HCT116 (cell line): ENCODE data around the gene ZMYND12. TPM values are rescaled to one million over a fixed set of nuclear protein-coding genes. Genes with fewer than 3 reads are reported as not detected.

Experiments used
- ATAC-seq: fragments of 200-7000 bp; cut with Tn5 transposase; 2 replicates; pipeline ENCODE4 v1.9.1; 2020; ENCODE audit warnings: mild to moderate bottlenecking, moderate library complexity
- BruUV-seq: library from RNA; stranded (reverse); fragments of 400-500 nt; replicated peaks from 2 replicates; lab custom pipeline; 2021; lab: Mats Ljungman, UMichigan
- CTCF ChIA-PET: fragments of 300-600 bp; sonication (Branson Sonifier 250); formaldehyde crosslinking; loops from one replicate; lab custom pipeline; 2021; ENCODE audit warnings: antibody characterized with exemption; lab: Charles Lee
- POLR2A ChIA-PET: fragments of 300-600, 350-600 bp; sonication (Branson Sonifier 250); formaldehyde crosslinking; loops from one replicate; lab custom pipeline; 2021; ENCODE audit warnings: antibody characterized with exemption; lab: Charles Lee
- RAD21 ChIA-PET, 2 experiments: fragments of 300-600 bp; sonication (Branson Sonifier 250); formaldehyde crosslinking; loops; one replicate each; lab custom pipeline; 2023; ENCODE audit warnings: low total read pairs in 2 of 2; ENCODE audit not compliant: uncharacterized antibody in 2 of 2, unreplicated experiment in 2 of 2, low non-redundant PET in 1 of 2; lab: Charles Lee
- DNase-seq: peaks from one replicate; pipeline ENCODE4 v3.0.0-alpha.2; 2010; ENCODE audit warnings: low read depth, low spot score
- H2AFZ ChIP-seq: fragments of 200-600 bp; shearing (Covaris generic), sonication (generic); 2 replicates; pipeline ENCODE4 v1.6.1; 2017; ENCODE audit warnings: low read depth, mixed run types, mixed read lengths, antibody characterized with exemption, low read length; ENCODE audit not compliant: poor library complexity, severe bottlenecking
- H3K27ac ChIP-seq: 2 replicates; pipeline ENCODE4 v1.5.1; 2012; ENCODE audit warnings: low read depth, low read length
- H3K27me3 ChIP-seq: fragments of 200-600 bp; sonication (generic); 2 replicates; pipeline ENCODE4 v1.6.1; 2016; ENCODE audit warnings: mixed run types, low read length, mixed read lengths; ENCODE audit not compliant: insufficient read depth
- H3K36me3 ChIP-seq, 2 experiments: fragments of 200-500 bp in 1 of 2; fragments of 200-600 bp in 1 of 2; sonication (Bioruptor generic) in 1 of 2; sonication (generic) in 1 of 2; 2 replicates each; pipeline versions ENCODE4 v1.5.1 to v1.6.1; 2014 to 2016; ENCODE audit warnings: low read length in 2 of 2, inconsistent platforms in 1 of 2, mixed read lengths in 1 of 2, mixed run types in 1 of 2; ENCODE audit not compliant: insufficient read depth in 2 of 2, control insufficient read depth in 1 of 2
- H3K4me1 ChIP-seq, 2 experiments: fragments of 200-600 bp in 1 of 2; sonication (generic) in 1 of 2; 2 replicates each; pipeline versions ENCODE4 v1.5.1 to v1.6.1; 2012 to 2017; ENCODE audit warnings: low read length in 2 of 2, inconsistent platforms in 1 of 2, mild to moderate bottlenecking in 1 of 2, mixed read lengths in 1 of 2, mixed run types in 1 of 2, moderate library complexity in 1 of 2; ENCODE audit not compliant: insufficient read depth in 2 of 2, control insufficient read depth in 1 of 2
- H3K4me2 ChIP-seq: fragments of 200-600 bp; sonication (generic); 2 replicates; pipeline ENCODE4 v1.6.1; 2017; ENCODE audit warnings: mixed run types, low read length, mixed read lengths
- H3K4me3 ChIP-seq, 2 experiments: fragments of 200-600 bp in 1 of 2; sonication (generic) in 1 of 2; replicated peaks in 1 of 2; 2 replicates each; pipeline ENCODE4 v1.5.1; 2011 to 2016; ENCODE audit warnings: low read length in 2 of 2, control low read depth in 1 of 2, low read depth in 1 of 2, mild to moderate bottlenecking in 1 of 2, mixed read lengths in 1 of 2, mixed run types in 1 of 2
- H3K79me2 ChIP-seq: fragments of 200-600 bp; sonication (generic); 2 replicates; pipeline ENCODE4 v1.6.1; 2017; ENCODE audit warnings: mild to moderate bottlenecking, mixed run types, low read length, moderate library complexity, mixed read lengths; ENCODE audit not compliant: insufficient read depth
- H3K9ac ChIP-seq: fragments of 200-600 bp; sonication (generic); 2 replicates; pipeline ENCODE4 v1.6.1; 2016; ENCODE audit warnings: low read length, mixed read lengths
- H3K9me2 ChIP-seq: fragments of 200-600 bp; sonication (generic), shearing (Covaris generic); 2 replicates; pipeline ENCODE4 v1.6.1; 2017; ENCODE audit warnings: mixed run types, mild to moderate bottlenecking, moderate library complexity; ENCODE audit not compliant: insufficient read depth
- H3K9me3 ChIP-seq, 2 experiments: fragments of 200-500 bp in 1 of 2; fragments of 200-600 bp in 1 of 2; sonication (Bioruptor generic) in 1 of 2; sonication (generic) in 1 of 2; 2 replicates each; pipeline ENCODE4 v1.6.1; 2014 to 2017; ENCODE audit warnings: low read length in 2 of 2, mixed read lengths in 2 of 2, inconsistent platforms in 1 of 2, low read depth in 1 of 2, mild to moderate bottlenecking in 1 of 2, mixed run types in 1 of 2, moderate library complexity in 1 of 2; ENCODE audit not compliant: control insufficient read depth in 1 of 2, insufficient read depth in 1 of 2
- H4K20me1 ChIP-seq: fragments of 200-600 bp; sonication (generic), shearing (Covaris generic); 2 replicates; pipeline ENCODE4 v1.6.1; 2017; ENCODE audit warnings: mixed run types, mild to moderate bottlenecking, moderate library complexity; ENCODE audit not compliant: insufficient read depth
- ELF1 ChIP-seq: IDR thresholded peaks from 2 replicates; pipeline ENCODE4 v1.6.1; 2012; ENCODE audit warnings: low read depth, borderline replicate concordance
- EZH2 ChIP-seq: fragments of 200-600 bp; sonication (generic); IDR thresholded peaks from 2 replicates; pipeline ENCODE4 v1.6.1; 2017; ENCODE audit warnings: antibody characterized with exemption, mixed run types
- JUND ChIP-seq: IDR thresholded peaks from 2 replicates; pipeline ENCODE4 v1.6.1; 2012
- POLR2A ChIP-seq: IDR thresholded peaks from 2 replicates; pipeline ENCODE4 v1.7.0; 2011; ENCODE audit warnings: borderline replicate concordance; ENCODE audit not compliant: insufficient read depth, insufficient read length; ENCODE audit errors: extremely low read depth
- RAD21 ChIP-seq: IDR thresholded peaks from 2 replicates; pipeline ENCODE4 v1.6.1; 2012; ENCODE audit warnings: low read depth, mild to moderate bottlenecking
- SIN3A ChIP-seq: IDR thresholded peaks from 2 replicates; pipeline ENCODE4 v1.6.1; 2012; ENCODE audit warnings: low read depth
- SRF ChIP-seq: IDR thresholded peaks from 2 replicates; pipeline ENCODE4 v1.6.1; 2012; ENCODE audit warnings: low read depth
- TCF7L2 ChIP-seq: IDR thresholded peaks from 2 replicates; pipeline ENCODE4 v1.7.0; 2011; ENCODE audit warnings: borderline replicate concordance, inconsistent platforms; ENCODE audit not compliant: insufficient read depth, insufficient read length; ENCODE audit errors: extremely low read depth
- YY1 ChIP-seq: IDR thresholded peaks from 2 replicates; pipeline ENCODE4 v1.6.1; 2011; ENCODE audit warnings: low read length, low read depth, moderate library complexity, mild to moderate bottlenecking; ENCODE audit not compliant: insufficient replicate concordance; ENCODE audit errors: extremely low read depth
- ZFX ChIP-seq: fragments of 450-650 bp; IDR thresholded peaks from 2 replicates; pipeline ENCODE4 v1.6.1; 2017
- intact Hi-C: fragments of 100-400 bp; cut with micrococcal nuclease; formaldehyde crosslinking; loops from 2 replicates; pipeline ENCODE4 v1.10.0; 2022
- total RNA-seq: library from RNA; stranded (reverse); gene quantifications from one replicate; pipeline ENCODE4 v1.2.1, GENCODE V29; 2021; ENCODE audit not compliant: unreplicated experiment
- TF ChIP-seq, protein P1 (sequence below): IDR thresholded peaks from 2 replicates; pipeline ENCODE4 v1.6.1; 2011; ENCODE audit warnings: mild to moderate bottlenecking, low read length, moderate library complexity; ENCODE audit not compliant: insufficient replicate concordance; ENCODE audit errors: extremely low read depth
- TF ChIP-seq, protein P2 (sequence below): IDR thresholded peaks from 2 replicates; pipeline ENCODE4 v1.6.1; 2012
- TF ChIP-seq, protein P3 (sequence below): IDR thresholded peaks from 2 replicates; pipeline ENCODE4 v1.6.1; 2012; ENCODE audit warnings: low read depth
- TF ChIP-seq, protein P4 (sequence below): IDR thresholded peaks from 2 replicates; pipeline ENCODE4 v1.6.1; 2012

Gene ZMYND12
- total RNA-seq, 1 experiment from 2014 or later, result 0.25 TPM

DNA sequence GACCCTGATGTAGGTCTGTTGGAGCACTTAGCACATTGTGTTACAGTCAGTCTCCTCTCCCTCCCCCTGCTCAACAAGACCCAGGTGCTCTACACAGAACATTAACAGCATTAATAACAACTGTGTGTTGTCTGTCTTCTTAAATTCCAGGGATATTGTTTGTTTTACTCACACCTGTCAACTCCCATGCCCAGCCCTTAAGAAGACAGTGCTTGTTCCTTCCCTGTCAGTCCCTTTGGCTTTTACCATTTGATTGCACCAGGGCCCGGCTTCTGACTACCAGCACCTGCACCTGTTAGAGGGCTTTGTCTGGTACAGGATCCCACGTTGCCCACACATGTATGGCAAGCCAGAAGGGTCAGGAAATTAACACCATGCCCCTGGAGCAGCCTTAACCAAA, 63.6 kb downstream of the ZMYND12 start:
- RAD21 ChIA-PET, result no interaction called here
- Histone ChIP-seq H2AFZ (no peak overlapping the region), H3K27me3 (no peaks in the 10 kb centered on the region), H3K4me2 (no peak overlapping the region), H3K79me2 (no peaks in the 10 kb centered on the region), H3K27ac (no peak overlapping the region), H3K4me3 (no peak overlapping the region), H4K20me1 (no peaks in the 10 kb centered on the region), H3K9me3 (no peaks in the 10 kb centered on the region), H3K36me3 (no peaks in the 10 kb centered on the region), H3K4me1 (peaks cover 5 to 14% of the 10 kb centered on the region in 2 experiments; a peak in 3 of 4 replicates), H3K9ac (no peak overlapping the region), H3K9me2 (no peaks in the 10 kb centered on the region)
- POLR2A ChIA-PET, result no interaction called here
- BruUV-seq, result no TSS peak
- intact Hi-C loops, result no loop called here
- ATAC-seq, result no peak
- CTCF ChIA-PET, result no interaction called here
- no peak for DNase-seq
- no peak for TF ChIP-seq ELF1
- TF ChIP-seq ZFX, result no peak
- no peak for TF ChIP-seq SRF
- no peak for TF ChIP-seq SIN3A

DNA sequence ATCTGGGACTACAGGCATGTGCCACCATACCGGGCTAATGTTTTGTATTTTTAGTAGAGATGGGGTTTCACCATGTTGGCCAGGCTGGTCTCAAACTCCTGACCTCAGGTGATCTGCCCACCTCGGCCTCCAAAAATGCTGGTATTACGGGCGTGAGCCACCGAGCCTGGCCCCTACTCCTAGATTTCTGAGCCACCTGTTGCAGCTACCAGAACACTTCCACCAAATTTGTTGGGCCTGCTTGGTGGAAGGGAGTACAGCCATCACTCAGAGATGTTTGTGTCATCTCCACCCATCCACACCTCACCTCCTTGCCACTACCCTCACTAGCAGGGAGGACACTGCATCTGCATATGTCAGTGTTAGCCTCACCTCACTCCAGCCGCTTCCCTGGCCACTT, 69.8 kb downstream of the ZMYND12 start:
- TF ChIP-seq TCF7L2 (no peak), YY1 (no peak), EZH2 (no peak), SIN3A (no peak), POLR2A (no peak), JUND (no peak), SRF (no peak), RAD21 (no peak)
- TF ChIP-seq, protein P1, sequence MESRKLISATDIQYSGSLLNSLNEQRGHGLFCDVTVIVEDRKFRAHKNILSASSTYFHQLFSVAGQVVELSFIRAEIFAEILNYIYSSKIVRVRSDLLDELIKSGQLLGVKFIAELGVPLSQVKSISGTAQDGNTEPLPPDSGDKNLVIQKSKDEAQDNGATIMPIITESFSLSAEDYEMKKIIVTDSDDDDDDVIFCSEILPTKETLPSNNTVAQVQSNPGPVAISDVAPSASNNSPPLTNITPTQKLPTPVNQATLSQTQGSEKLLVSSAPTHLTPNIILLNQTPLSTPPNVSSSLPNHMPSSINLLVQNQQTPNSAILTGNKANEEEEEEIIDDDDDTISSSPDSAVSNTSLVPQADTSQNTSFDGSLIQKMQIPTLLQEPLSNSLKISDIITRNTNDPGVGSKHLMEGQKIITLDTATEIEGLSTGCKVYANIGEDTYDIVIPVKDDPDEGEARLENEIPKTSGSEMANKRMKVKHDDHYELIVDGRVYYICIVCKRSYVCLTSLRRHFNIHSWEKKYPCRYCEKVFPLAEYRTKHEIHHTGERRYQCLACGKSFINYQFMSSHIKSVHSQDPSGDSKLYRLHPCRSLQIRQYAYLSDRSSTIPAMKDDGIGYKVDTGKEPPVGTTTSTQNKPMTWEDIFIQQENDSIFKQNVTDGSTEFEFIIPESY, result no peak
- TF ChIP-seq, protein P2, sequence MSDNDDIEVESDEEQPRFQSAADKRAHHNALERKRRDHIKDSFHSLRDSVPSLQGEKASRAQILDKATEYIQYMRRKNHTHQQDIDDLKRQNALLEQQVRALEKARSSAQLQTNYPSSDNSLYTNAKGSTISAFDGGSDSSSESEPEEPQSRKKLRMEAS, result no peak
- TF ChIP-seq, protein P3, sequence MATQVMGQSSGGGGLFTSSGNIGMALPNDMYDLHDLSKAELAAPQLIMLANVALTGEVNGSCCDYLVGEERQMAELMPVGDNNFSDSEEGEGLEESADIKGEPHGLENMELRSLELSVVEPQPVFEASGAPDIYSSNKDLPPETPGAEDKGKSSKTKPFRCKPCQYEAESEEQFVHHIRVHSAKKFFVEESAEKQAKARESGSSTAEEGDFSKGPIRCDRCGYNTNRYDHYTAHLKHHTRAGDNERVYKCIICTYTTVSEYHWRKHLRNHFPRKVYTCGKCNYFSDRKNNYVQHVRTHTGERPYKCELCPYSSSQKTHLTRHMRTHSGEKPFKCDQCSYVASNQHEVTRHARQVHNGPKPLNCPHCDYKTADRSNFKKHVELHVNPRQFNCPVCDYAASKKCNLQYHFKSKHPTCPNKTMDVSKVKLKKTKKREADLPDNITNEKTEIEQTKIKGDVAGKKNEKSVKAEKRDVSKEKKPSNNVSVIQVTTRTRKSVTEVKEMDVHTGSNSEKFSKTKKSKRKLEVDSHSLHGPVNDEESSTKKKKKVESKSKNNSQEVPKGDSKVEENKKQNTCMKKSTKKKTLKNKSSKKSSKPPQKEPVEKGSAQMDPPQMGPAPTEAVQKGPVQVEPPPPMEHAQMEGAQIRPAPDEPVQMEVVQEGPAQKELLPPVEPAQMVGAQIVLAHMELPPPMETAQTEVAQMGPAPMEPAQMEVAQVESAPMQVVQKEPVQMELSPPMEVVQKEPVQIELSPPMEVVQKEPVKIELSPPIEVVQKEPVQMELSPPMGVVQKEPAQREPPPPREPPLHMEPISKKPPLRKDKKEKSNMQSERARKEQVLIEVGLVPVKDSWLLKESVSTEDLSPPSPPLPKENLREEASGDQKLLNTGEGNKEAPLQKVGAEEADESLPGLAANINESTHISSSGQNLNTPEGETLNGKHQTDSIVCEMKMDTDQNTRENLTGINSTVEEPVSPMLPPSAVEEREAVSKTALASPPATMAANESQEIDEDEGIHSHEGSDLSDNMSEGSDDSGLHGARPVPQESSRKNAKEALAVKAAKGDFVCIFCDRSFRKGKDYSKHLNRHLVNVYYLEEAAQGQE, result no peak
- TF ChIP-seq, protein P4, sequence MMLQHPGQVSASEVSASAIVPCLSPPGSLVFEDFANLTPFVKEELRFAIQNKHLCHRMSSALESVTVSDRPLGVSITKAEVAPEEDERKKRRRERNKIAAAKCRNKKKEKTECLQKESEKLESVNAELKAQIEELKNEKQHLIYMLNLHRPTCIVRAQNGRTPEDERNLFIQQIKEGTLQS, result no peak
- Histone ChIP-seq H3K9me2 (no peaks in the 10 kb centered on the region), H3K27me3 (no peaks in the 10 kb centered on the region), H3K4me2 (no peak overlapping the region), H3K27ac (no peak overlapping the region), H3K9ac (no peak overlapping the region), H3K36me3 (no peaks in the 10 kb centered on the region), H3K4me1 (peaks cover 0 to 14% of the 10 kb centered on the region in 2 experiments; a peak in 3 of 4 replicates), H3K79me2 (no peaks in the 10 kb centered on the region), H4K20me1 (no peaks in the 10 kb centered on the region), H2AFZ (no peak overlapping the region), H3K4me3 (no peak overlapping the region), H3K9me3 (no peaks in the 10 kb centered on the region)
- POLR2A ChIA-PET, result no interaction called here
- BruUV-seq, result no TSS peak
- ATAC-seq, result no peak
- intact Hi-C loops, result no loop called here
- RAD21 ChIA-PET, result no interaction called here
- no peak for DNase-seq
- CTCF ChIA-PET, result no interaction called here
